ENCODE results near the gene PDIA4.
"Not testable (repeated sequence)": the region's sequence is repeated elsewhere in the genome, so short reads cannot be mapped to it uniquely, and the experiment has no call there.

PDIA4 gene

GRCh38 chr7:149020483-149020882 is 7.8 kb downstream of the PDIA4 start:
- no peak for FAIRE-seq
- no peak for DNase-seq (ENCODE audit: insufficient read length, low spot score)
- no peak for TF ChIP-seq POLR2A (IDR thresholded peaks at IDR 0.05; ENCODE audit: low read depth, low read length)
- no peak for TF ChIP-seq POLR2AphosphoS5 (IDR thresholded peaks at IDR 0.05; ENCODE audit: low read depth, low read length)
- no peak for TF ChIP-seq PAX5 (IDR thresholded peaks at IDR 0.05; ENCODE audit: insufficient read depth, low read length, severe bottlenecking)
- no peak for TF ChIP-seq POU2F2 (IDR thresholded peaks at IDR 0.05; ENCODE audit: low read depth, low read length)
- no peak for TF ChIP-seq SPI1 (IDR thresholded peaks at IDR 0.05; ENCODE audit: low read depth, low read length)
- TF ChIP-seq TAF1 (IDR thresholded peaks at IDR 0.05; ENCODE audit: low read depth, low read length) = no peak

- no peak for FAIRE-seq
- TF ChIP-seq POLR2AphosphoS5 (IDR thresholded peaks at IDR 0.05; ENCODE audit: low read depth, low read length) (no peak), PAX5 (IDR thresholded peaks at IDR 0.05; ENCODE audit: insufficient read depth, low read length, severe bottlenecking) (no peak), SPI1 (IDR thresholded peaks at IDR 0.05; ENCODE audit: low read depth, low read length) (no peak), POU2F2 (IDR thresholded peaks at IDR 0.05; ENCODE audit: low read depth, low read length) (no peak), POLR2A (IDR thresholded peaks at IDR 0.05; ENCODE audit: low read depth, low read length) (no peak), TAF1 (IDR thresholded peaks at IDR 0.05; ENCODE audit: low read depth, low read length) (no peak)
- DNase-seq (ENCODE audit: insufficient read length, low spot score) = no peak
Measured at GRCh38 chr7:149016876-149017275, 11.4 kb downstream of the PDIA4 start.

GRCh38 chr7:149014309-149014708 is 14.0 kb downstream of the PDIA4 start:
- TF ChIP-seq PAX5 (IDR thresholded peaks at IDR 0.05; ENCODE audit: insufficient read depth, low read length, severe bottlenecking) = no peak
- no peak for TF ChIP-seq TAF1 (IDR thresholded peaks at IDR 0.05; ENCODE audit: low read depth, low read length)
- no peak for TF ChIP-seq POLR2AphosphoS5 (IDR thresholded peaks at IDR 0.05; ENCODE audit: low read depth, low read length)
- TF ChIP-seq POLR2A (IDR thresholded peaks at IDR 0.05; ENCODE audit: low read depth, low read length) = no peak
- no peak for TF ChIP-seq SPI1 (IDR thresholded peaks at IDR 0.05; ENCODE audit: low read depth, low read length)
- no peak for TF ChIP-seq POU2F2 (IDR thresholded peaks at IDR 0.05; ENCODE audit: low read depth, low read length)
- no peak for DNase-seq (ENCODE audit: insufficient read length, low spot score)
- FAIRE-seq = no peak

GRCh38 chr7:149013876-149014275 is 14.4 kb downstream of the PDIA4 start:
- DNase-seq (ENCODE audit: insufficient read length, low spot score) (no peak), FAIRE-seq (no peak)
- no peak for TF ChIP-seq PAX5 (IDR thresholded peaks at IDR 0.05; ENCODE audit: insufficient read depth, low read length, severe bottlenecking)
- TF ChIP-seq POU2F2 (IDR thresholded peaks at IDR 0.05; ENCODE audit: low read depth, low read length) = no peak
- TF ChIP-seq TAF1 (IDR thresholded peaks at IDR 0.05; ENCODE audit: low read depth, low read length) = no peak
- no peak for TF ChIP-seq POLR2A (IDR thresholded peaks at IDR 0.05; ENCODE audit: low read depth, low read length)
- TF ChIP-seq POLR2AphosphoS5 (IDR thresholded peaks at IDR 0.05; ENCODE audit: low read depth, low read length) = no peak
- TF ChIP-seq SPI1 (IDR thresholded peaks at IDR 0.05; ENCODE audit: low read depth, low read length) = no peak

GRCh38 chr7:149012730-149013129 is 15.6 kb downstream of the PDIA4 start:
- not testable (repeated sequence) for FAIRE-seq; DNase-seq (ENCODE audit: insufficient read length, low spot score)

- no peak for DNase-seq (ENCODE audit: insufficient read length, low spot score)
- no peak for FAIRE-seq
- TF ChIP-seq PAX5 (IDR thresholded peaks at IDR 0.05; ENCODE audit: insufficient read depth, low read length, severe bottlenecking) (no peak), POLR2A (IDR thresholded peaks at IDR 0.05; ENCODE audit: low read depth, low read length) (no peak), TAF1 (IDR thresholded peaks at IDR 0.05; ENCODE audit: low read depth, low read length) (no peak), POU2F2 (IDR thresholded peaks at IDR 0.05; ENCODE audit: low read depth, low read length) (no peak), SPI1 (IDR thresholded peaks at IDR 0.05; ENCODE audit: low read depth, low read length) (no peak), POLR2AphosphoS5 (IDR thresholded peaks at IDR 0.05; ENCODE audit: low read depth, low read length) (no peak)
Measured at GRCh38 chr7:149011491-149011890, 16.8 kb downstream of the PDIA4 start.

GRCh38 chr7:149010451-149010850 is 17.9 kb downstream of the PDIA4 start:
- no peak for TF ChIP-seq PAX5 (IDR thresholded peaks at IDR 0.05; ENCODE audit: insufficient read depth, low read length, severe bottlenecking)
- TF ChIP-seq POU2F2 (IDR thresholded peaks at IDR 0.05; ENCODE audit: low read depth, low read length) = no peak
- TF ChIP-seq SPI1 (IDR thresholded peaks at IDR 0.05; ENCODE audit: low read depth, low read length) = no peak
- TF ChIP-seq TAF1 (IDR thresholded peaks at IDR 0.05; ENCODE audit: low read depth, low read length) = no peak
- TF ChIP-seq POLR2A (IDR thresholded peaks at IDR 0.05; ENCODE audit: low read depth, low read length) = no peak
- TF ChIP-seq POLR2AphosphoS5 (IDR thresholded peaks at IDR 0.05; ENCODE audit: low read depth, low read length) = no peak
- no peak for FAIRE-seq

GRCh38 chr7:149009527-149009926 is 18.8 kb downstream of the PDIA4 start:
- FAIRE-seq (no peak), DNase-seq (ENCODE audit: insufficient read length, low spot score) (no peak)
- TF ChIP-seq POLR2A (IDR thresholded peaks at IDR 0.05; ENCODE audit: low read depth, low read length) (no peak), TAF1 (IDR thresholded peaks at IDR 0.05; ENCODE audit: low read depth, low read length) (no peak), SPI1 (IDR thresholded peaks at IDR 0.05; ENCODE audit: low read depth, low read length) (no peak), POLR2AphosphoS5 (IDR thresholded peaks at IDR 0.05; ENCODE audit: low read depth, low read length) (no peak), PAX5 (IDR thresholded peaks at IDR 0.05; ENCODE audit: insufficient read depth, low read length, severe bottlenecking) (no peak), POU2F2 (IDR thresholded peaks at IDR 0.05; ENCODE audit: low read depth, low read length) (no peak)

More at GRCh38 chr7:149010451-149010850, 17.9 kb downstream of the PDIA4 start:
- DNase-seq (ENCODE audit: insufficient read length, low spot score) = no peak

- no peak for TF ChIP-seq PAX5 (IDR thresholded peaks at IDR 0.05; ENCODE audit: insufficient read depth, low read length, severe bottlenecking)
- TF ChIP-seq POU2F2 (IDR thresholded peaks at IDR 0.05; ENCODE audit: low read depth, low read length) = no peak
- TF ChIP-seq SPI1 (IDR thresholded peaks at IDR 0.05; ENCODE audit: low read depth, low read length) = no peak
- no peak for TF ChIP-seq TAF1 (IDR thresholded peaks at IDR 0.05; ENCODE audit: low read depth, low read length)
- no peak for TF ChIP-seq POLR2A (IDR thresholded peaks at IDR 0.05; ENCODE audit: low read depth, low read length)
- TF ChIP-seq POLR2AphosphoS5 (IDR thresholded peaks at IDR 0.05; ENCODE audit: low read depth, low read length) = no peak
- FAIRE-seq (no peak), DNase-seq (ENCODE audit: insufficient read length, low spot score) (no peak)
Measured at GRCh38 chr7:149007611-149008010, 20.7 kb downstream of the PDIA4 start.

- TF ChIP-seq PAX5 (IDR thresholded peaks at IDR 0.05; ENCODE audit: insufficient read depth, low read length, severe bottlenecking) (no peak), SPI1 (IDR thresholded peaks at IDR 0.05; ENCODE audit: low read depth, low read length) (no peak), POLR2AphosphoS5 (IDR thresholded peaks at IDR 0.05; ENCODE audit: low read depth, low read length) (no peak), POLR2A (IDR thresholded peaks at IDR 0.05; ENCODE audit: low read depth, low read length) (no peak), TAF1 (IDR thresholded peaks at IDR 0.05; ENCODE audit: low read depth, low read length) (no peak), POU2F2 (IDR thresholded peaks at IDR 0.05; ENCODE audit: low read depth, low read length) (no peak)
- FAIRE-seq (no peak), DNase-seq (ENCODE audit: insufficient read length, low spot score) (no peak)
Measured at GRCh38 chr7:149007146-149007545, 21.2 kb downstream of the PDIA4 start.

Measured in GM12891 (cell line).